Stimulated activated CD4-positive, alpha-beta T cell treated with anti-CD3 and anti-CD28 coated beads, Interleukin-4, amount 100 ng/mL, for 24 hours (primary cell): ENCODE measurements around the gene RPS2.

Experiments used
- DNase-seq: peaks from one replicate; pipeline ENCODE4 v3.0.0-alpha.2; 2020

Gene RPS2

DNA sequence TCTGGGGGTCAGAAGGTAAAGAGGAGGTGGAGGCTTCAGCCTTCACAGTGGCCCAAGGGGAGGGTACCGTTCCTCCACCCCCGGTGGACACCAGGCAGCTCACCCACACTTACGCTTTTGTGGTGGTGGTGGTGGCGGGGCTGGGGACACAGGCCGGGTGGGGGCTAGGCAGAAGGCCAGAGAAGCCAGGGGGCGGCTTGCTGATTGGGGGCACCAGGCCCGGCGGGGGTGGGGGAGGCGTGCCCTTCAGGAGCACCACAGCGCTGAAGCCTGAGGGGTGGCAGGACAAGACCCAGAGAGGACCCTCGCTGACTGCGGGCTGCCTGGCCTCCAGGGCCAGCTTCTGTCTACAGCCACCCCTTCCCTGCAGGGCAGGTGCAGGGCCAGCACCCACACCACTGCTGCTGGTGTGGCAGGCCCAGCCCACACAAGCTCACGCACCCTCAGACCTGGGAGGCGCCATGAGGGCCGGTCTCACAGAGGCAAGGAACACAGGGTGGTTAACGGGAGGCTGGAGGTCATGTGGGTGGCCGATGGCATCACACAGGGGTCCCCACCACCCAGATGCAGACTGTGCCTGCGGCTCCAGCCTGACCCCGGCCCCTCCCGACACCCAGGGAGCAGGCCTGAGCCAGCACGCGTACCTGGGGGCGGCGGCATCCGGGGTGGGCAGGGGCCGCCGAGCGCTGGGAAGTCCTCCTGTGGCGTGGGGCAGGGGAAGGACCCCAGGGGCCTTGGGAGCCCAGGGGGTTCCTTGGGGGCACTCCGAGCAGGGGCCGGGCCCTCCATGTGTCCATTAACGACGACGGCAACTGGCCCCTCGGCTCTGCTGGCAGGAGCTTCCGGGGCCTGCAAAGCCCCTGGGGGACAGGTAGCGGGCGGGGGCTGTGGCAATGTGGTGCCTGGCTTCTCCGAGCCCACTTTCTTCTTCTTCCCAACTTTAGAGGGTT is 34.5 kb upstream of the RPS2 start:
- DNase-seq: no peak

DNA sequence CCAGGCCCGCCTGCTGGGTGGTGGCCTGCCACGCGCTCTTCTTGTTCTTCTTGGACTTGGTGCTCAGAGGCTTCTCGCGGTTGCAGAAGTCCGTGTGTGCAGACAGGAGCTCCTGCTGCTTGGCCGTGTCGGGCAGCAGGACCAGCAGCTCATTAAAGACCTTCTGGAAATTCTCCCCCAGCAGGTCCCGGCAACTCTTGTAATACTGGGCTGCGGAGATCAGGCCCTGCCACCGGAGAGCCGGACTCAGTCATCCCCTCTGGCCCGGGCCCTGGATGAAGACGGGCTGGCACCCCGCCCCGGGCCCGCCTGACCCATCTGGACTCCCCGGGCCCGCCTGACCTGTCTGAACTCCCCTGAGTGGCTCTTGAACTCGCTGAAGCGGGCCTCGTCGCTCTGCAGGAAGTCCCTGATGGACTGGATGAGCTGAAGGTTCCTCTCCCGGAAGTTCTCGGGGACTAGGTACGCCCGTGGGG is 33.8 kb upstream of the RPS2 start:
- DNase-seq: no peak

DNA sequence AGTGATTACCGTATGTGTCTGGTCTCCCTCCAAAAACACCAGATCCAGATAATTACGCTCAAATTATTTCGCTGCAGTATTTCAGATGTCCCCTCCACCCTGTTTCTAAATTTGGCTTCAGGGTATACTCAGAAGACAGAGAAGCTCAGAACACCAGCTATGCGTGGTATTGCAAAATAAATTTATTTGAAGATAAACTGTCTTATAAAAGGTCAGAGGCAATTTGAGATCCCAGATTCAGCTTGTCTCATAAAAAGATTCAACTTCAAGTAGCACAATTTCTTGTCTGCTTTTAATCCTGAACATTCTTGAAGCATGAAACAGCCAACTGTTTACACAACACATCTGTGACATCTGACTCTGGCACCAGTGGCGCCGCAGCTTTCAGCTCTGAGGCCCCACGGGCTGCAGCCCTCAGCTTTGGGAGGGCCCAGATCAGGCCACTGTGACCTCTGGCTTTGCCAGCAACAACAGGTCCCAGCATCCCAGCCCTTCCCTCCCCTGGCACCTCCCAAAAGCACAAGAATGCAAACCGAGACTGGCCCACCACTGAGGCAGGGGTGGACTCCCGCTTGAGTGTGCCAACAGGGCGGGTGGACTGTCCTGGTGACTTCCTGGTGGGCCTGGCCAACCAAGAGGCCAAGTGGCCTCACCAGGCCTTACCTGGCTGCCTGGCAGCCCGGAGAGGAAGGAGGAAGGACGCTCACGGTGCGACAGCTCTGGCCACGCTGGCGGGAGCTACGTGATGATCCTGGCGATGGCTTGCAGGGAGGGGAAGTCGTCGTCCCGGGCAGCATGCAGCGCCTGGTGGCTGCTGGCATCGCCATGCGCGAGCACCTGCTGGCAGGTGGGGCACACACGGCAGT is 33.1 kb upstream of the RPS2 start:
- DNase-seq: no peak

DNA sequence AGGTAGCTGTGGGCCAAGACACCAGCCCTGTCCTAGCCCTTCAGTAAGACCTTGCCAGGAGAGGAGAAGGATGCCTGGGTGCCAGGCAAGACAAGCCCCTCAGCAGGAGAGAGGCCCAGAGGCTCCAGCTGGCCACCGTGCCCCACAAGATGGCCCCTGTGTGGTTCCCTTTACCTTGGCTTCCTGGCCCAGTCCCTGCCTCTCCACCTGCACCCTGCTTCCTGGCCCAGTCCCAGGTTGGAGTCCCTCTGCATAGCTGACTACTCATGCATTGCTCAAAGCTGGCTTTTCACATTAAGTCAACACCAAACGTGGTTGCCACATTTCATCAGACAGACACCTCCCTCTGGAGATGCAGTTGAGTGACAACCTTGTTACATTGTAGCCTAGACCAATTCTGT is 29.1 kb upstream of the RPS2 start:
- no peak for DNase-seq

DNA sequence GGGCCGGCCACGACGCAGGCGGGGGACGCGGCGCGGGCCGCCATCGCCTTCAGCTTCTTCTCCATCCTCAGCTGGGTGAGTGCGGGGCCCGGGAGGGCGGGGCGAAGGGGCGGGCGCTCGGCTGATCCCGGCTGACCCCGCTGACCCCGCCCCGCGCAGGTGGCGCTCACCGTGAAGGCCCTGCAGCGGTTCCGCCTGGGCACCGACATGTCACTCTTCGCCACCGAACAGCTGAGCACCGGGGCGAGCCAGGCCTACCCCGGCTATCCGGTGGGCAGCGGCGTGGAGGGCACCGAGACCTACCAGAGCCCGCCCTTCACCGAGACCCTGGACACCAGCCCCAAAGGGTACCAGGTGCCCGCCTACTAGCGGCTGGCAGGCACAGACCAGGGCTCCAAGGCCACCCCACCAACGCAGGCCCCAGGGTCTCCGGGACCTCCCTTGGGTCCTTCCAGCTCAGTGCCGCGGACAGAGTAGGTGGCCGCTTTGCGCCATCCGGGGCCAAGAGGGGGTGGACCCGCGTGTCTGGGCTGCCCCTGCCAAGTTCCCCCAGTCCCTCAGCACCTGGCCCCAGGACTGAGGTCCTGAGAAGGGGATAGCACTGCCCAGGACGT is 28.2 kb upstream of the RPS2 start:
- DNase-seq: no peak

DNA sequence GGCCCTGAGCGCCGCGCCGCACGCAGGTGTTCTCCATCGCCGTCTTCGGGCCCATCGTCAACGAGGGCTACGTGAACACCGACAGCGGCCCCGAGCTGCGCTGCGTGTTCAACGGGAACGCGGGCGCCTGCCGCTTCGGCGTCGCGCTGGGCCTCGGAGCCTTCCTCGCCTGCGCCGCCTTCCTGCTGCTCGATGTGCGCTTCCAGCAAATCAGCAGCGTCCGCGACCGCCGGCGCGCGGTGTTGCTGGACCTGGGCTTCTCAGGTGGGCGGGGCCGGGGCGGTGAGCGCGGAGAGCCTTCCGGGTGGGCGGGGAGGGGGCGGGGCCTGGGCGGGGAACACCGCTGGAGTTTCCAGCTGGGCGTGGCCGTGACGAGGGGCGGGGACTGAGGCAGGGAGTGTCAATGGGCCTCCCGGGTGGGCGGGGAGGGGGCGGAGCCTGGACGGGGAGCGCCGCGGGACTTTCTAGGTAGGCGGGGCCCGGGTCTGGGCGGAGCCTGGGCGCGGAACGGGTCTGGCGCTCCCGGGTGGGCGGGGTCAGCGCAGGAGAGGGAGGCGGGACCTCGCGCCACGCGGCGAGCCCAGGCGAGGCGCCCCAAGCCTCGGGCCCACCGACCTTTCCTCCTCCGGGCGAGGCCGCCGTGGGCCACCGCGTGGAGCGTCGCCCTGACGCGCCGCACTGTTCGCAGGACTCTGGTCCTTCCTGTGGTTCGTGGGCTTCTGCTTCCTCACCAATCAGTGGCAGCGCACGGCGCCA is 27.5 kb upstream of the RPS2 start:
- peak; percentile 96 for DNase-seq

DNA sequence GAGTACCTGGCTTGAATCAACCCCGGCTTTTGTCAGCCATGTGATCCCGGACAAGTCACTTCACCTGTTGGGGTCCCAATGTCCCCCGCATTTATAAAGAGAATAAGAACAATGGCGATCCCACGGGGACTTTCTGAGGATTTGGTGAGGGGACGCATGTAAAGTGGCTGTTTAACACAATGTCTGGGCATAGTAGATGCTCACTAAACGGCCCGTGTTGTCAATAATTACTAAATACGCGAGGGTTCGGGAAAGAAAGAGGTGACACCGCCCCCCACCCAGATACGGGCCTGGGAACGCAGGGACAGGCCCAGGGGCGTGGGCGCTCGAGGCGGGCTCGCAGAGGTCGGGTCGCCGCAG is 26.9 kb upstream of the RPS2 start:
- DNase-seq: no peak

DNA sequence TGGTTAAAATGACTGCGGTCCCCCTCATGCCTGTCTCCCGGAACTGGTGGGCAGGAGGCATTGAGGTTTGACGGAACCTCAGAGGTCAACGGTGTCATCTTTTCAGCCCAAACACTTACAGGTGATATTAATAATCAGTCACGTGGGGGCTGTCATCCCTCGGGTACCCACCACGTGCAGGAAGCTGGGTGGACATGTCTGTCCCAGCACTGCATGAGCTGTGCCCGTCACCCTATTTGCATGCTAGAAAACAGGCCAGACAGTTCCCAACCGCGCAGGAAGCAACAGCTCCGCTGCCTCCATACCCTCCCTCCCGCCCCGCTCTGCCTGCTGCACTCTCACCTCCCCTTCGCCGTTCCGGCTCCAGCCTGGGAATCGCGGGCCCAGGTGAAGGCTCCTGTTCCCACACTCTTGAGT is 26.5 kb upstream of the RPS2 start:
- DNase-seq: peak; percentile 43

DNA sequence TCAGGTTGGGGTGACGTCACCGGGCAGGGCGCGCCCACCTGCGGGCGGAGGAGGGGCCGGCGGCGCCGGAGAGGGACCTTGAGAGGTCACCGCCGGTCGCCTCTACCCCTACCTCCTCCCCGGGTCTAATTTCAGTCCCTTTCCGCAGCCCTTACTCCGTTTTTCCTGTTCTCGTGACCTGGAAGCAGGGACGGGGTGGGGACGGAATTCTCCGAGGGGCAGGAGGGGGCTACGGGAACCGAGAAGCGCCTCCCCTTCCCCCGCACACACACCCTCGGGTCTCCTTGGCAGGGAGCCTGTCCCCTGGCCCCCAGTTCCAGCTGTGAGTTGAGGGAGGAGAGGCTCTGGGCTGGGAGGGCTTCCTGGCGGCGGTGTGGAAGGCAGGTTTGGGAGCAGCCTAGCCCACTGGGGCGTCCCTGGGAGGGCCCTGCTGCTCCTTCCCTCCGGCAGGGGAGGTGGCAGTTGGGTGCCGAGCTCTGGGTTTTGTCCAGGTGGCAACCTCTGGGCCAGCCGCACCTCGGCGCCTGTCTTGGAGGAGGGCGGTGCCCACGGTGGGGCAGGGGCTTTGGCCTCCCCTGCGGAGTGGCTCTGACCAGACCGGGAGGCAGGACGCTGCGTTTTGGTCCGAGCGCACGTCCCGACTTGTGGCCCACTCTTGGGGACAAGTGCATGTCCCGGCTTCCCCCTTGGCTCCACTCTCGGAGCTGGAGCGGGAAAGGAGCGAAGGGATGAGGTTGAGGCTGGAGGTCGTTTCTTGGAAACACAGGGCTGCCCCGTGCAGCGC is 25.9 kb upstream of the RPS2 start:
- DNase-seq: no peak

DNA sequence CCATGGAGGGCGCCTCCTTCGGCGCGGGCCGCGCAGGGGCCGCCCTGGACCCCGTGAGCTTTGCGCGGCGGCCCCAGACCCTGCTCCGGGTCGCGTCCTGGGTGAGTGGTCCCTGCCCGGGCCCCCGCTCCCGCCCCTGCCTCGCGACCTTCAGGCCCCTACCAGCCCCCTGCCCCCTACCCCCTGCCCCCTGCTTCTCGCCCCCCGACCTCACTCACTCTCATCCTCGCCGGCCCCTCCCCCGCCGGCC is 25.4 kb upstream of the RPS2 start:
- no peak for DNase-seq

DNA sequence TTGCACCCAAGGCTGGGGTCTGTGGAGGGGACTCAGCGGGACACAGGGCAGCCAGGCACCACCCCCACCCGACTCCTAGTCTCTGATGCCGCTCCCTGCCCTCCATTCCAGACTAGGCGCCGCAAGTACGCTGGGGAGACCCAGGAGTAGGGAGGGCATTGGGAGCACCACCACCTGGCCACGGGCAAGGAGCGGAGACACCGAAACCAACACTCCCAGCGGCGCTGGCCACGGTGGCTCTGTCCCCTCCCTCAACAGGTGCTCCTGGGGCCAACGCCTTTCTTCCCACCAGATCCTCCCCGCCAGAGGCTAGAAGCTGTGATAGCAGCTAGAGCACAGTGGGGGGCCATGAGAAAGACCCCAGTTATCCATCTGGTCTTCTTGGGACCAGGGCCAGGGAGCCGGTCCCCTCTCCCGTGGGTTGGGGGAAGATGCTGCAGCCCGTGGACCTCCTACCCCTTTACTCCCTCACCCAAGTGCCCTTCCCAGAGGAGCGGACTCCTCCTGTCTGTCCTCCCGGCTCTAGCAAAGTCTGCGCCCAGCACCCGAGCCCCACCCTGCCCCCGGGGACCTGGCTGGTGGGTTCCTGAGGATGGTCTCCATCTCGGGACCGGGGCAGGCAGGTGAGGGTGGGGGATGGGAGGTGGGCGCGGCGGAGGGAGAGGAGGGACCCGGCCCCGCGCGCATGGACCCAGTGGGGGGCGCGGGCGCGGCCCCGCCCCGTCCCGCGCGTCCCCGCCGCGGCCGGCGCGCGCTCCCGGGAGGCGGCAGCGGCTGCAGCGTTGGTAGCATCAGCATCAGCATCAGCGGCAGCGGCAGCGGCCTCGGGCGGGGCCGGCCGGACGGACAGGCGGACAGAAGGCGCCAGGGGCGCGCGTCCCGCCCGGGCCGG is 24.8 kb upstream of the RPS2 start, which contains the start of gene SYNGR3:
Gene SYNGR3 (plus strand): TSS at position 762 of the 892 bp plus-strand sequence. CDS start 133 bp downstream, outside the sequence.
- no peak for DNase-seq

DNA sequence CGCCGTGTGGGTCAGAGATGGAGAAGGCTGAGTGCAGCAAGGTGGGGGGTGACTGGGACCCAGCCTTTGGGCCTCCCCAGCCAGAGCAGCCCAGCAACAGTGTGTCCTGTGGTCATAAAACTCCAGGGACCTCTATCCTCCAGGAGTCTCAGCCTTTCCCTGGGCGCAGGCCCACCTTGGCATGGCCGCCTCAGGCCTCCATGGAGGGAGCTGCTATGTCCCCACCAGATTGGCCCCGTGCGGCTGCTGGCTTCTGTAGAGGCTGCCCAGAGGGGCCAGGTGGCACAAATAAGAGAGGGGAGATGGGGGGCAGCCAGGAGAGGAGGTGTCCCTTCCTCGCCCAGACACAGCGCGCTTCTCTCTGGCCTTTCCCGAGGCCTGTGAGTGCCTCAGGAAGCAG is 22.6 kb upstream of the RPS2 start:
- DNase-seq: no peak

DNA sequence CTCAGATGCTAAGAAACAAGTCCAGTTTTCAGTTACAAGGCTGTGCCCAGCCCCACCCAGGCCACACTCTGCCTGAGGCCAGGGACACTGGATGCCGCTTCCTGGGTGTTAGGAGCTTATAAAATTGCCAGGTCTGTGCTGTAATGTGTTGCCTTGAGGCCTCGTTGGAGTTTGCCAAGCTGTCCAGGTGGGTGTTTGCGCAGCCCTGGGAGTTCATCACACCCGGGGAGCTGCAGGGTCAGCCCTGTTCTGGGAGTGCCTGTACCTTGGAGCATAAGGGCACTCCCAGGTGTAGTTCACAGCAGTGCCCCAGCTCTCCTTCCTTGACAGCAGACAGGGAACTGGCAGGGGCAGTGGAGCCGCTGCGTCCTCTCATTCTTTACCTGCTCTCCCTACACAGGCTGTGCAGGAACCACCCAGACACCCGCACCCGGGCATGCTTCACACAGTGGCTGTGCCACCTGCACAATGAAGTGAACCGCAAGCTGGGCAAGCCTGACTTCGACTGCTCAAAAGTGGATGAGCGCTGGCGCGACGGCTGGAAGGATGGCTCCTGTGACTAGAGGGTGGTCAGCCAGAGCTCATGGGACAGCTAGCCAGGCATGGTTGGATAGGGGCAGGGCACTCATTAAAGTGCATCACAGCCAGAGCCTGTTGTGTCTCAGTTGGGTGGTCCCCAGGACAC is 21.0 kb upstream of the RPS2 start:
- DNase-seq: no peak

DNA sequence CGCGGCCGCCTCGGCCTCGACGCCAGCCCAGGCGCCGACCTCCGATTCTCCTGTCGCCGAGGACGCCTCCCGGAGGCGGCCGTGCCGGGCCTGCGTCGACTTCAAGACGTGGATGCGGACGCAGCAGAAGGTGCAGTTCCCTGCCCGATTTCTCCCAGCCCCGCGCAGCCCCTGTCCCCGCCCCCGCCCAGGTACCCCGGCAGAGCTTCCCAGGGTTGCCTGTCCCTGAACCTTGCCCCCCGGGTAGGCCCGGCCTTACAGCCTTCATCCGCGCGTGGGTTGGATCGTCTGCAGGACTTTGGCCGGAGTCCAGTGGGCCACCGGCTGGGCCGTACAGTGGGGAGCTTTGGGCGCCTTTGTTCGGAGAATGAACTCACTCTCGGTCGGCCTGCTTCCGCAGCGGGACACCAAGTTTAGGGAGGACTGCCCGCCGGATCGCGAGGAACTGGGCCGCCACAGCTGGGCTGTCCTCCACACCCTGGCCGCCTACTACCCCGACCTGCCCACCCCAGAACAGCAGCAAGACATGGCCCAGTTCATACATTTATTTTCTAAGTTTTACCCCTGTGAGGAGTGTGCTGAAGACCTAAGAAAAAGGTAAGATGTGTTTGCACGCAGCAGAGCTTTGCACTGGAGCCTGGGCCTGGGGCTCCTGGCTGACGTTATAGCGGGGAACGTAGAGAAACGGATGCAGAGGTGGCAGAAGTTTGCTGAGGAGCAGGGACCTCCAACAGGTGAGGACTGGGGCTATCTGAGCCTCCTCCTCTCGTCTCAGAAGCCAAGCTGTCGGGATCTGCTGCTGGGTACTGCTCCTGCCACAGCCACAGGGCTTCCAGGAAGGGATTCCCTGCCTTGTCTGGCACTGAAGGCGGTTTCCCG is 20.0 kb upstream of the RPS2 start:
- peak; percentile 32 for DNase-seq

DNA sequence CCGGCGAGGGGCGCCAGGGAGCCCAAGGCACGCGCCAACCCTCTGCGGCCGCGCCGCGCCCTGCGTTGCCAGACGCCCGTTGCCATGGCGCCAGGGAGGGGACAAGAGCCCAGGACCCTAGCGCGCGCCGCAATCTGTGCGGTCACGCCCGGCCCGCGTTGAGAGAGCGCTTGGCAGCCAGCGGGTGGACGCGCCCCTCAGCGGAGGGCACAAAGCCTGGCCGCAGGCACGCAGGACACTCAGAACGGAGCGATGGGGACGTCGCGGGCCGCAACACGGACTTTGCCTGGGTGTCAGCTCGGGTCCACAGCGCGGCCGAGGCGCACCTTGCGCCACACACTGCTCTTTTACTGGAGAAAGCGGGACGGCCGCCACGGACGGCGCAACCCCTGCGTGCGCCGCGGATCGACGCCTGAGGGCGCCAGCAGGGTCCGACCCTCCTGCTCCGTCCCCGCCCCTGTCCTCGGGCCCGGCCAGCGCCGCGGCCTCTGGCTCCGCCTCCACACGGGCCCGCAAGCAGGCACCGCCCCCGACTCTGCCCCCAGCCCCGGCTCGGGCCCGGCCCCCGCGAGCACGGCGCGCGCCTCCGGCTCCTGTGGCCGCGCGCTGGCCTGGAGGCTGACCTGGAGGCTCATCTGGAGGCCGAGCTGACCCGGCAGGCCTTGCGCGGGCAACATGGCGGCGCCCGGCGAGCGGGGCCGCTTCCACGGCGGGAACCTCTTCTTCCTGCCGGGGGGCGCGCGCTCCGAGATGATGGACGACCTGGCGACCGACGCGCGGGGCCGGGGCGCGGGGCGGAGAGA is 19.1 kb upstream of the RPS2 start, which contains the start of gene GFER:
Gene GFER (plus strand): TSS at position 650 of the 803 bp plus-strand sequence. CDS start 26 bp downstream, at position 676.
- peak; percentile 71 for DNase-seq

DNA sequence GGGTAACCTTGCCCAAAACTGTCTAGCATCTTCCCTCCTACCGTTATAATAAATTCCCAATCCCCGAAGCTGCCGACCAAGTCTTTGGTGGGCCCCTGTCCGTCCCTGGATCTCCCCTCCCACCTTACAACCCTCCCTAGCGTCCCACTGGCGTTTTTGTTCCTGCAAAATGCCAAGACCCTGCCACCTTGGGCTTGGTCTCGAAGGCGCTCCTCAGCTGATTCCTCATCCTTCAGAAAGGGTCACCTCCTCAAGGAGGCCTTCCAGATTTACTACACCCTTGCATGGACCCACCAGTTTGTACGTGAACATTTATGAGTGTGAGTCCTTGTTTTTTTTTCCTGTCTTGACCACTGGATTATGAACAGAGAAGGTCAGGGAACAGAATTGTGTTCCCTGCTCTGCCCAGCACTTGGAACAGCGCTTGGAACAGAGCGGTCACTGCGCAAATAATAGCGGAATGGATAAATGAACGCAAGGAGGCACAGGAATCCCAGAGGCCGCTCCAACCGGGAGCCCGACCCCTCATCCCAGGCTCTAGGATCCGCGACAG is 18.4 kb upstream of the RPS2 start:
- no peak for DNase-seq

DNA sequence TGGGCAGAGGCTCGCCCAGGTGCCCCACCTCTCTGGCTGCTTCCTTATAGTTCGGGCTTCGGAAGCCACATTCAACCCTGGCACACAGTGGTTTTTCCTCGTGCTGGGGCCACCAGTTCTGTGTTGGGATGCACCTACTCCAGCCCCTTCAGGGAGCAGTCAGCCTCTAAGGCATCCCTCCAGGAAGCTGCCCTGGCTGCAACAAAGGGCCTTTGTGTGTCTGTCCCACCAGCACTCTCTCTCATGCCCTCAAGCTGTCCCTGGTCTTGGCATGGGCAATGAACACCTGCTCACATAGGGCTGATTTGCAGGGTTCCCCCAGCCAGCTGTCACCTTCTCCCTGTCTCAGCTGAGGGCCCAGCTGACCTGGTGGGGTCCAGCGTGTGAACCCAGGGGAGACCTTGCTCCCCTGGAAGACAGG is 17.4 kb upstream of the RPS2 start:
- DNase-seq: no peak

DNA sequence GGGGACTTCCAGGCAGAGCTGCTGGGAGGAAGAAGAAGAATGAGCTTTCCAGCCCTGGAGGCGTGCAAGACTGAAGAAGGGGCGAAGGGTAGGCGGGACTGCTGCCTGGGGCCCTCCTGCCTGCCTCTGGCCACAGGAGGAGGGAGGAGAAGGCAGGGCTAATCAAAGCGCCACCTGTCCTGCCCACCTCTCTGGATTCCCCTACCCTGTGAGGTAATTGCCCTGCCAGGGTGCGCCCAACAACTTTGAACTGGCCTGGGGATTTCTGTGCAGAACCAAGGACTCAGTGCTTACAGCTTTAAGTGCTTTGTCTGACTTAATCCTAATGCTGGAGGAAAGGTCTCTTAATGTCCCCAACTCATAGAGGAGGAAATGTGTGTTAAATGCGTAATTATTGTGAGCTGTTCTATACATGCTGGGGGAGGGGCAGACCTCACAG is 16.8 kb upstream of the RPS2 start, which contains the start of gene NOXO1:
Gene NOXO1 (minus strand): TSS at position 72 of the 439 bp plus-strand sequence. CDS start 290 bp downstream, outside the sequence.
- DNase-seq: no peak
